Astrocyte (in vitro differentiated cells and primary cell): ENCODE measurements around the gene CYP4A22. TPM values are rescaled to one million over a fixed set of nuclear protein-coding genes. Genes with fewer than 3 reads are reported as not detected.

Experiments used
- DNase-seq: peaks from one replicate; pipeline ENCODE4 v3.0.0-alpha.2; 2010; ENCODE audit warnings: low read depth
- FAIRE-seq: peaks from 2 replicates; lab custom pipeline; 2011; peaks lifted over from hg19 to GRCh38; lab: Jason Lieb, UNC
- H2AFZ ChIP-seq: 2 replicates; pipeline ENCODE4 v1.6.0; 2012; ENCODE audit warnings: low read depth, low read length, inconsistent platforms
- H3K27ac ChIP-seq: 2 replicates; pipeline ENCODE4 v1.5.1; 2011; ENCODE audit warnings: low read depth, low read length, inconsistent platforms
- H3K27me3 ChIP-seq: 2 replicates; pipeline ENCODE4 v1.6.0; 2011; ENCODE audit warnings: low read length, inconsistent platforms; ENCODE audit not compliant: insufficient read depth
- H3K36me3 ChIP-seq: 2 replicates; pipeline ENCODE4 v1.5.1; 2011; ENCODE audit warnings: low read length, inconsistent platforms; ENCODE audit not compliant: insufficient read depth
- H3K4me1 ChIP-seq: 2 replicates; pipeline ENCODE4 v1.5.1; 2011; ENCODE audit warnings: low read length, inconsistent platforms; ENCODE audit not compliant: insufficient read depth
- H3K4me2 ChIP-seq: 2 replicates; pipeline ENCODE4 v1.6.0; 2012; ENCODE audit warnings: low read length, inconsistent platforms
- H3K4me3 ChIP-seq: 2 replicates; pipeline ENCODE4 v1.5.1; 2011; ENCODE audit warnings: low read depth, mild to moderate bottlenecking, low read length, inconsistent platforms; ENCODE audit not compliant: insufficient read depth
- H3K79me2 ChIP-seq: 2 replicates; pipeline ENCODE4 v1.6.0; 2012; ENCODE audit warnings: mild to moderate bottlenecking, low read length, inconsistent platforms; ENCODE audit not compliant: insufficient read depth
- H3K9ac ChIP-seq: 2 replicates; pipeline ENCODE4 v1.6.0; 2012; ENCODE audit warnings: mild to moderate bottlenecking, low read length, inconsistent platforms
- H3K9me3 ChIP-seq: 2 replicates; pipeline ENCODE4 v1.5.1; 2012; ENCODE audit warnings: low read depth, mild to moderate bottlenecking, low read length, inconsistent platforms; ENCODE audit not compliant: insufficient read depth
- H4K20me1 ChIP-seq: 2 replicates; pipeline ENCODE4 v1.6.0; 2012; ENCODE audit warnings: low read length, inconsistent platforms; ENCODE audit not compliant: insufficient read depth
- H3K27ac Mint-ChIP-seq: one replicate; pipeline ENCODE4 v1.8.0; 2021; ENCODE audit warnings: mild to moderate bottlenecking, mixed read lengths; ENCODE audit not compliant: unreplicated experiment
- H3K27me3 Mint-ChIP-seq: one replicate; pipeline ENCODE4 v1.8.0; 2021; ENCODE audit warnings: low read depth, mixed read lengths; ENCODE audit not compliant: unreplicated experiment
- H3K36me3 Mint-ChIP-seq: one replicate; pipeline ENCODE4 v1.8.0; 2021; ENCODE audit warnings: low read depth, mixed read lengths; ENCODE audit not compliant: unreplicated experiment
- H3K4me1 Mint-ChIP-seq: one replicate; pipeline ENCODE4 v1.8.0; 2021; ENCODE audit warnings: low read depth, mixed read lengths; ENCODE audit not compliant: unreplicated experiment
- H3K4me3 Mint-ChIP-seq: one replicate; pipeline ENCODE4 v1.8.0; 2021; ENCODE audit warnings: mild to moderate bottlenecking, moderate library complexity, mixed read lengths; ENCODE audit not compliant: unreplicated experiment
- H3K9me3 Mint-ChIP-seq: one replicate; pipeline ENCODE4 v1.8.0; 2021; ENCODE audit warnings: mild to moderate bottlenecking, mixed read lengths; ENCODE audit not compliant: unreplicated experiment
- CTCF ChIP-seq: IDR thresholded peaks from 2 replicates; pipeline ENCODE4 v1.5.1; 2011; ENCODE audit warnings: low read depth, mild to moderate bottlenecking, inconsistent platforms, low read length, moderate library complexity; ENCODE audit not compliant: insufficient read depth
- EZH2 ChIP-seq: IDR thresholded peaks from 2 replicates; pipeline ENCODE4 v1.6.1; 2012; ENCODE audit warnings: mild to moderate bottlenecking, low read length, inconsistent platforms; ENCODE audit not compliant: insufficient read depth
- total RNA-seq: library from RNA; stranded (reverse); gene quantifications from 2 replicates; pipeline ENCODE4 v1.2.1, GENCODE V29; 2021

CYP4A22 gene
- total RNA-seq, 1 donor from 2014 or later = not detected

DNA sequence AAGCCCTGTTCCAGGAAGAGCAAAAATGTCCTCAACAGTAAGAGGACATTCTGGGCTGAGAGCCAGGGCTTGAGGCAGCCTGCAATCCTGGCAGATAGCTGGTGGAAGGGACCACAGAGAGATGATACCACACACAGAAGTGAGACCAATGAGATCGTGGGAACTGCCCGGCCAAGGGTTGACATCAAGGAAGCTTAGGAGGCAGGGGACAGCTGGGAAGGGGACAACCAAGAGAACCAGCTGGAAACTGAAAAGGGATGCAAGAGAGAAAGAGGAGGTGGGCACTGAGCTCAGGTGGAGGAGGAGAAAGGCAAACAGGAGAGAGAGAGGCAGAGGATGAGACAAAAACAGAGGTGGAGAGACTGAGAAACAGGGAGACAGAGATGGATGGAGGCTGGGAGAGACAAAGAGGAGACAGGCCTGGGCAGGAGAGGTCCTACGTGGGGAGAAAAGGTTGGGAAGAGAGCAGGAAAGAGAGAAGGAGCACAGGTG lies 43.4 kb downstream of the CYP4A22 start:
- H3K9ac ChIP-seq = no peak overlapping the region
- H3K27me3 ChIP-seq = no peaks in the 10 kb centered on the region
- H3K4me1 Mint-ChIP-seq = peaks cover 12% of the 10 kb centered on the region
- H3K4me1 ChIP-seq = peaks cover 4% of the 10 kb centered on the region
- H3K36me3 ChIP-seq = no peaks in the 10 kb centered on the region
- peaks cover 3% of the 10 kb centered on the region for H3K9me3 Mint-ChIP-seq
- H3K36me3 Mint-ChIP-seq = peaks cover 3% of the 10 kb centered on the region
- H3K79me2 ChIP-seq = no peaks in the 10 kb centered on the region
- no peak overlapping the region for H2AFZ ChIP-seq
- peak overlapping the region; percentile 0 for H3K4me3 Mint-ChIP-seq
- H4K20me1 ChIP-seq = no peaks in the 10 kb centered on the region
- no peak for FAIRE-seq
- no peak overlapping the region for H3K4me3 ChIP-seq
- DNase-seq = no peak
- peak overlapping the region; percentile 54 for H3K27ac Mint-ChIP-seq
- no peak overlapping the region for H3K27ac ChIP-seq
- H3K4me2 ChIP-seq = no peak overlapping the region
- no peak for TF ChIP-seq CTCF
- no peak for TF ChIP-seq EZH2
- no peaks in the 10 kb centered on the region for H3K9me3 ChIP-seq
- H3K27me3 Mint-ChIP-seq = peaks cover 30% of the 10 kb centered on the region

GRCh38 chr1:47181095-47181954 lies 44.1 kb downstream of the CYP4A22 start:
- no peaks in the 10 kb centered on the region for H3K9me3 ChIP-seq
- TF ChIP-seq EZH2 (no peak), CTCF (no peak)
- no peaks in the 10 kb centered on the region for H3K27me3 ChIP-seq
- peak overlapping the region; percentile 14 for H3K9ac ChIP-seq
- no peak overlapping the region for H3K27ac ChIP-seq
- H2AFZ ChIP-seq = peak overlapping the region; percentile 47
- H3K36me3 Mint-ChIP-seq = peaks cover 3% of the 10 kb centered on the region
- no peak overlapping the region for H3K27ac Mint-ChIP-seq
- FAIRE-seq = no peak
- H3K9me3 Mint-ChIP-seq = peaks cover 4% of the 10 kb centered on the region
- H4K20me1 ChIP-seq = no peaks in the 10 kb centered on the region
- H3K4me3 Mint-ChIP-seq = no peak overlapping the region
- H3K27me3 Mint-ChIP-seq = peaks cover 30% of the 10 kb centered on the region
- no peaks in the 10 kb centered on the region for H3K79me2 ChIP-seq
- no peak for DNase-seq
- H3K4me2 ChIP-seq = no peak overlapping the region
- peaks cover 12% of the 10 kb centered on the region for H3K4me1 Mint-ChIP-seq
- H3K4me1 ChIP-seq = peaks cover 4% of the 10 kb centered on the region
- no peak overlapping the region for H3K4me3 ChIP-seq
- no peaks in the 10 kb centered on the region for H3K36me3 ChIP-seq
